GM12874 (cell line): ENCODE data around the gene NSF.
"Not testable (repeated sequence)": the region's sequence is repeated elsewhere in the genome, so short reads cannot be mapped to it uniquely, and the experiment has no call there.

Experiments used
- TF ChIP-seq, protein P1 (sequence below): IDR thresholded peaks from 2 replicates; pipeline ENCODE4 v1.5.1; 2011; ENCODE audit warnings: low read depth, mild to moderate bottlenecking, control low read depth, low read length, moderate library complexity; ENCODE audit not compliant: insufficient read depth

The NSF gene

DNA sequence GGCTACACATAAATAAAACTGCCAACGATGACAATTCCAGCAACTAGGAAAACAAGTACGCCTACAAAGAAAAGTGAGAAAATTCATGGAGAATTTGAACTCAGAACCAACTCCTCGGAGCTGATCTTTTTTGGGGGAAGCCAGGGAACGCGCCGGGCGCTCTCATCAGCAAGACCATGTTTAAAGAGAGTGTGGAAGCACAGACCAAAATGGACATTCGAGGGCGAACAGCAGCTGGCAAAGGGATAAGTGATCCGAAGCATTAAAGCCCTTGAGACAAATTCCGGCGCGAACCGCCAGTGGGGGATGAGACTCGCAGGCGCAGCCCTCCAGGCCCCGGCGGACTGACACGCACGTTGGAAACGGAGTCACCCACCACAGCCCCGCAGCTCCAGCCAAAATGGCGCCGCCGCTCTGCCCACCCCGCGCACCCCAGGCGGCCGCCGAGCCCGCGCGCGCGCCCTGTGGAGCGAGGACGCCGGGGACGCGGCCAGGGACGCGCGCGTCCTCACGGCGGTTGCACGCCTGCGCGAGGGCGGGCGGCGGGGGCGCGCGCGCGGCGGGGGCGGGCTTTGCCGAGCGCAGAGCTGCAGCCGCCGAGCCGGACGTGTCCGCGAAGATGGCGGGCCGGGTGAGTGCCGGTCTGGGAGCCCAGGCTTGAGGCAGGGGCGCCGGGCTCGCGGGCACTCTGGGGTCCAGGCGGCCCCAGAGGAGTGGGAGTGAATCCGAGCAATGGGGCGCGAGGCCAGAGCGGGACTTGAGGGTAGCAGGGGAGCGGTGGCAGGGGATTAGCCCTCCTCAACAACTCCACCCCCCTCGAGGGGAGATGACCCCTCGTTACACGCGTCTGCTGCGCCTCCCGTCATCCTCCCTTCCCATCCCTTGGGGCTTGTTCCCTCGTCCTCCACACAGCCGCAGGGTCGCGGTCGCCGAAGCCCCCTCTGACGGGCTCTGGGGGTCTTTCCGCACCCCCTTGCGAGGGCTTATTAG is at the start of gene NSF:
TSS of gene NSF (plus strand) at position 513 of the 990 bp plus-strand sequence. CDS start at position 620, 107 bp downstream.
- TF ChIP-seq, protein P1, sequence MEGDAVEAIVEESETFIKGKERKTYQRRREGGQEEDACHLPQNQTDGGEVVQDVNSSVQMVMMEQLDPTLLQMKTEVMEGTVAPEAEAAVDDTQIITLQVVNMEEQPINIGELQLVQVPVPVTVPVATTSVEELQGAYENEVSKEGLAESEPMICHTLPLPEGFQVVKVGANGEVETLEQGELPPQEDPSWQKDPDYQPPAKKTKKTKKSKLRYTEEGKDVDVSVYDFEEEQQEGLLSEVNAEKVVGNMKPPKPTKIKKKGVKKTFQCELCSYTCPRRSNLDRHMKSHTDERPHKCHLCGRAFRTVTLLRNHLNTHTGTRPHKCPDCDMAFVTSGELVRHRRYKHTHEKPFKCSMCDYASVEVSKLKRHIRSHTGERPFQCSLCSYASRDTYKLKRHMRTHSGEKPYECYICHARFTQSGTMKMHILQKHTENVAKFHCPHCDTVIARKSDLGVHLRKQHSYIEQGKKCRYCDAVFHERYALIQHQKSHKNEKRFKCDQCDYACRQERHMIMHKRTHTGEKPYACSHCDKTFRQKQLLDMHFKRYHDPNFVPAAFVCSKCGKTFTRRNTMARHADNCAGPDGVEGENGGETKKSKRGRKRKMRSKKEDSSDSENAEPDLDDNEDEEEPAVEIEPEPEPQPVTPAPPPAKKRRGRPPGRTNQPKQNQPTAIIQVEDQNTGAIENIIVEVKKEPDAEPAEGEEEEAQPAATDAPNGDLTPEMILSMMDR = not testable (repeated sequence)

DNA sequence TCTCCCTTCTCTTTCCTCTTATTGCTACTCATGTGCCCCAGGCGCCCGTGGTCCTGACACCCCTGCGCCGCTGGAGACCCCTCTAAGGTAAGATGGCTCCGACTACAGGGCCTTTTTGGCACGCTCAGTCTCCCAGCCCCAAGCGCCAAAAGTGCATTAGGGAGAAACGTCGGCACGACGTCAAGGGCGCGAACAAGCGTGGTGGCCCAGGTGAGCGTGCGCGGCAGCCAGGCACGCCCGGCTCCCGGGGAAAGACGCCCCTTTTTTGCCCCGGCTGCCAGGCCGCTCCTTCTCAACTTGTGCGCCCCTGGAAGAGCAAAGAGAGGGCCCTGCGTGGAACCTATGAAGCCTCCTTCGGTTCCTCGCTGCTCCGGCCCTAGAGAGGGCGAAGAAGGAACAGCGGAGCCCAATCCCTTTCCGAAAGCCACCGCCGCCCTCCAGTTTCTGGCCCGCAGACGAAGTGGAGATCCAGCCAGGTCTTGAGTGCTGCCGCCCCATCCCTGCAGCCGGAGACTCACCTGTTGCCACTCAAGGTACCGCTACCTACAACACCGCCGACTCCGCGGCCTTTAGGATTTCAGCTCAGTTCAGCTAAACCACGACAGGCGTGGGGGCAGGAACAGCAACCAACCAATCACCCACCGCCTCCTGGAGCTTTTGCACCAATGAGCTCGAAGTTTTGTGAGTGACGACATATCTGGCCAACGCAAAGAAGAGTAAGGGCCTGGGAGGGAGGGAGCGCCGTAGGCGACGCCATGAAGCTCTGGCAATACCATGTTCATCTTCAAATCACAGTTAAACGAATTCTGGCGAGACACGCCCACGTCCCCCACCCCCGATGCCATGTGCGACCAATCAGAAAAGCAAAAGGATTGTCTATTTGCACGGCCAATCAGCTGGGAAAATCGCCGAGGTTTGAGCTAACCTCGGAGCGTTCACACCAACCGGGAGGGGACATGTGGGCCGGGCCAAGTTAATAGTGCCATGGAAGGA is 11.1 kb upstream of the NSF start, which contains the start of gene ARL17A:
TSS of gene ARL17A (minus strand) at position 609 of the 993 bp plus-strand sequence. CDS start 3,369 bp downstream, outside the sequence.
- TF ChIP-seq, protein P1 = not testable (repeated sequence)

- TF ChIP-seq, protein P1 = no peak
These were observed 127.5 kb downstream of the NSF start for GRCh38 chr17:46717999-46718398.

GRCh38 chr17:46719891-46720290 is 129.4 kb downstream of the NSF start:
- TF ChIP-seq, protein P1 = no peak

DNA sequence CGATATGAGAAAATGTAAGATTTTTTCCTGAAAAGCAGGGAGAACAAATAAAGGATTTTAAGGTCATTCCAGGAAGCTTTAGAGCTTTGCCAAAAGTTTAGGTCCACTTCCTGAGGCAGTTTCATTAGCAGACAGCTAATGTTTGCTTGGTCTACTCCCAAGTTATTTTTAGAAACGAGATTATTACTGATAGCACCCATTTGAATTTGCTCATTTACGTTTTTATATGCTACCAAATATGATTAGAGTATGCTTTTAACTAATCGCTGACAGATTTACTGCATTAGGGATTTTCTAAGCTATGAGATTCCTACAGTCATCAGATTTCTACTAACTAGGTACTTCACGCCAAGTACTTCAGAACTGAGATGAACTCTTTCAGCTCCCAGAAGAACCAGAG is 129.9 kb downstream of the NSF start:
- TF ChIP-seq, protein P1 = no peak

- TF ChIP-seq, protein P1 = no peak
These were observed 132.3 kb downstream of the NSF start for GRCh38 chr17:46722662-46723285.

GRCh38 chr17:46726206-46726605 is 135.7 kb downstream of the NSF start:
- TF ChIP-seq, protein P1 = no peak
